DMS79 treated with DMSO at 0.1 percent for 48 hours (cell line): Measurements from ENCODE around the gene PRPSAP1.
"Not testable (repeated sequence)": the region's sequence is repeated elsewhere in the genome, so short reads cannot be mapped to it uniquely, and the experiment has no call there.

Experiments used
- DNase-seq: peaks from one replicate; lab custom pipeline; 2025; lab: John Stamatoyannopoulos, UW

PRPSAP1 gene

GRCh38 chr17:76317535-76317934 lies 36.2 kb downstream of the PRPSAP1 start:
- DNase-seq = no peak

GRCh38 chr17:76314392-76315227 lies 39.1 kb downstream of the PRPSAP1 start:
- no peak for DNase-seq

GRCh38 chr17:76312735-76313134 lies 41.0 kb downstream of the PRPSAP1 start:
- no peak for DNase-seq

GRCh38 chr17:76309461-76309860 lies 44.3 kb downstream of the PRPSAP1 start:
- no peak for DNase-seq

- DNase-seq = no peak
Measured at GRCh38 chr17:76307966-76308338, 45.8 kb downstream of the PRPSAP1 start, which contains the start of gene QRICH2. Gene QRICH2, minus strand, starts transcription at chr17:76308276. Its CDS starts 278 bp downstream, at chr17:76307998.

- no peak for DNase-seq
Measured at GRCh38 chr17:76307299-76307965, 46.3 kb downstream of the PRPSAP1 start.

- not testable (repeated sequence) for DNase-seq
Measured at GRCh38 chr17:76305135-76305454, 48.6 kb downstream of the PRPSAP1 start.

- no peak for DNase-seq
Measured at GRCh38 chr17:76304226-76305134, 49.2 kb downstream of the PRPSAP1 start.

- no peak for DNase-seq
Measured at GRCh38 chr17:76297436-76297835, 56.3 kb downstream of the PRPSAP1 start.

GRCh38 chr17:76296889-76297288 lies 56.8 kb downstream of the PRPSAP1 start:
- no peak for DNase-seq

GRCh38 chr17:76296186-76296585 lies 57.5 kb downstream of the PRPSAP1 start:
- no peak for DNase-seq

- no peak for DNase-seq
Measured at GRCh38 chr17:76293106-76293505, 60.6 kb downstream of the PRPSAP1 start.

- DNase-seq = no peak
Measured at GRCh38 chr17:76292567-76292966, 61.1 kb downstream of the PRPSAP1 start.

- DNase-seq = no peak
Measured at GRCh38 chr17:76281573-76282371, 71.9 kb downstream of the PRPSAP1 start.

GRCh38 chr17:76280650-76281049 lies 73.1 kb downstream of the PRPSAP1 start:
- DNase-seq = no peak

- no peak for DNase-seq
Measured at GRCh38 chr17:76279742-76280287, 73.9 kb downstream of the PRPSAP1 start.

- DNase-seq = peak; percentile 26
Measured at GRCh38 chr17:76278952-76279741, 74.6 kb downstream of the PRPSAP1 start.

- no peak for DNase-seq
Measured at GRCh38 chr17:76278268-76278908, 75.3 kb downstream of the PRPSAP1 start.

GRCh38 chr17:76277300-76278267 lies 76.1 kb downstream of the PRPSAP1 start:
- DNase-seq = no peak
